GM06990 (cell line): ENCODE measurements around the gene LARP1.

ENCODE experiments used
- DNase-seq: peaks from one replicate; pipeline ENCODE4 v3.0.0-alpha.2; 2011; ENCODE audit not compliant: insufficient read length; ENCODE audit errors: extremely low read depth
- H3K27me3 ChIP-seq: replicated peaks from 2 replicates; pipeline ENCODE4 v1.6.0; 2011; ENCODE audit warnings: low read length; ENCODE audit not compliant: control insufficient read depth, insufficient read depth
- H3K36me3 ChIP-seq: 2 replicates; pipeline ENCODE4 v1.5.1; 2011; ENCODE audit warnings: low read length; ENCODE audit not compliant: control insufficient read depth, insufficient read depth
- H3K4me3 ChIP-seq: replicated peaks from 2 replicates; pipeline ENCODE4 v1.5.1; 2011; ENCODE audit warnings: low read depth, mild to moderate bottlenecking, control low read depth, low read length
- TF ChIP-seq, protein P1 (sequence below): IDR thresholded peaks from 2 replicates; pipeline ENCODE4 v1.5.1; 2011; ENCODE audit warnings: low read length, control low read depth, mild to moderate bottlenecking, inconsistent platforms; ENCODE audit not compliant: insufficient read depth, poor library complexity, severe bottlenecking

LARP1 gene

DNA sequence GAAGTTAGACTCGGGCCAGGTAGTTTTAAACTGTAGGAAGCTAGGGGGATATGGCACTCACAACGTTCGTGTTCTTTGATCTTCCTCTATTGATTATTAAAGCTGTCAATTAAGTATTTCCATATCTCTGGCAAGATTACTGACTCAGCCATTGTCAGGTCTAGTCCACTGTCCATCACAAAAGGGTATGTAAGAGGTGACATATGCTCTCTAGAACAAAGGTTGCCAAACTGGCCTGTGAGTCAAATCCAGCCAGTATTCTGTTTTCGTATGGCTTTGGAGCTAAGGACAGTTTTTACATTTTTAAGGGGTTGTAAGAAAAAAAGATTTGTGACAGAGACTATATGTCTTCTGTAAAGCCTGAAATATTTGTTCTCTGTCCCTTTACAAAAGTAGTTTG, 51.0 kb downstream of the LARP1 start:
- TF ChIP-seq, protein P1, sequence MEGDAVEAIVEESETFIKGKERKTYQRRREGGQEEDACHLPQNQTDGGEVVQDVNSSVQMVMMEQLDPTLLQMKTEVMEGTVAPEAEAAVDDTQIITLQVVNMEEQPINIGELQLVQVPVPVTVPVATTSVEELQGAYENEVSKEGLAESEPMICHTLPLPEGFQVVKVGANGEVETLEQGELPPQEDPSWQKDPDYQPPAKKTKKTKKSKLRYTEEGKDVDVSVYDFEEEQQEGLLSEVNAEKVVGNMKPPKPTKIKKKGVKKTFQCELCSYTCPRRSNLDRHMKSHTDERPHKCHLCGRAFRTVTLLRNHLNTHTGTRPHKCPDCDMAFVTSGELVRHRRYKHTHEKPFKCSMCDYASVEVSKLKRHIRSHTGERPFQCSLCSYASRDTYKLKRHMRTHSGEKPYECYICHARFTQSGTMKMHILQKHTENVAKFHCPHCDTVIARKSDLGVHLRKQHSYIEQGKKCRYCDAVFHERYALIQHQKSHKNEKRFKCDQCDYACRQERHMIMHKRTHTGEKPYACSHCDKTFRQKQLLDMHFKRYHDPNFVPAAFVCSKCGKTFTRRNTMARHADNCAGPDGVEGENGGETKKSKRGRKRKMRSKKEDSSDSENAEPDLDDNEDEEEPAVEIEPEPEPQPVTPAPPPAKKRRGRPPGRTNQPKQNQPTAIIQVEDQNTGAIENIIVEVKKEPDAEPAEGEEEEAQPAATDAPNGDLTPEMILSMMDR, result no peak
- no peak for DNase-seq
- H3K36me3 ChIP-seq, result peaks cover 40% of the 10 kb centered on the region
- H3K4me3 ChIP-seq, result no peak overlapping the region
- no peaks in the 10 kb centered on the region for H3K27me3 ChIP-seq

- no peak overlapping the region for H3K4me3 ChIP-seq
- no peaks in the 10 kb centered on the region for H3K27me3 ChIP-seq
- TF ChIP-seq, protein P1, result no peak
- no peak for DNase-seq
- peaks cover 40% of the 10 kb centered on the region for H3K36me3 ChIP-seq
These were observed 56.1 kb downstream of the LARP1 start for GRCh38 chr5:154811239-154811638.

GRCh38 chr5:154811653-154812465, 56.7 kb downstream of the LARP1 start:
- H3K36me3 ChIP-seq, result peaks cover 44% of the 10 kb centered on the region
- no peaks in the 10 kb centered on the region for H3K27me3 ChIP-seq
- no peak for DNase-seq
- H3K4me3 ChIP-seq, result no peak overlapping the region
- TF ChIP-seq, protein P1, result peak; percentile 86

- no peak overlapping the region for H3K4me3 ChIP-seq
- H3K36me3 ChIP-seq, result peaks cover 47% of the 10 kb centered on the region
- H3K27me3 ChIP-seq, result no peaks in the 10 kb centered on the region
- TF ChIP-seq, protein P1, result no peak
- no peak for DNase-seq
These were observed 58.0 kb downstream of the LARP1 start for GRCh38 chr5:154813158-154813557.

- no peak overlapping the region for H3K4me3 ChIP-seq
- no peaks in the 10 kb centered on the region for H3K27me3 ChIP-seq
- H3K36me3 ChIP-seq, result peaks cover 44% of the 10 kb centered on the region
- DNase-seq, result no peak
- TF ChIP-seq, protein P1, result no peak
These were observed 58.6 kb downstream of the LARP1 start for GRCh38 chr5:154813736-154814135.
